Neural cell (in vitro differentiated cells): ENCODE data around the gene APMAP. TPM values are rescaled to one million over a fixed set of nuclear protein-coding genes. Genes with fewer than 3 reads are reported as not detected.

Source experiments
- H2AFZ ChIP-seq: fragments of 200-600, 300-800 bp; sonication (generic), shearing (Covaris generic); 2 replicates; pipeline ENCODE4 v1.6.0; 2014; ENCODE audit warnings: low read depth, mild to moderate bottlenecking, antibody characterized with exemption, low read length, moderate library complexity
- H3F3A ChIP-seq: fragments of 200-600 bp; shearing (Covaris generic); 2 replicates; pipeline ENCODE4 v1.6.1; 2016; ENCODE audit warnings: mild to moderate bottlenecking, moderate library complexity, mixed read lengths, antibody characterized with exemption, low read length; ENCODE audit not compliant: insufficient read depth, poor library complexity, severe bottlenecking
- H3K27ac ChIP-seq: fragments of 200-600, 300-800 bp; sonication (generic), shearing (Covaris generic); 2 replicates; pipeline ENCODE4 v1.5.1; 2014; ENCODE audit warnings: mild to moderate bottlenecking, low read length, moderate library complexity
- H3K27me3 ChIP-seq: fragments of 300-800, 200-600 bp; sonication (generic), shearing (Covaris generic); 2 replicates; pipeline ENCODE4 v1.6.0; 2014; ENCODE audit warnings: mild to moderate bottlenecking, low read depth, low read length, moderate library complexity; ENCODE audit not compliant: insufficient read depth
- H3K36me3 ChIP-seq: fragments of 300-800, 200-600 bp; sonication (generic), shearing (Covaris generic); 2 replicates; pipeline ENCODE4 v1.5.1; 2014; ENCODE audit warnings: mild to moderate bottlenecking, antibody characterized with exemption, low read length, moderate library complexity; ENCODE audit not compliant: insufficient read depth
- H3K4me2 ChIP-seq: fragments of 300-800, 200-600 bp; sonication (generic), shearing (Covaris generic); 2 replicates; pipeline ENCODE4 v1.6.0; 2014; ENCODE audit warnings: mild to moderate bottlenecking, low read length
- H3K4me3 ChIP-seq: fragments of 300-800, 200-600 bp; sonication (generic), shearing (Covaris generic); 2 replicates; pipeline ENCODE4 v1.5.1; 2014; ENCODE audit warnings: mild to moderate bottlenecking, low read length, moderate library complexity
- H3K79me2 ChIP-seq: fragments of 200-600 bp; shearing (Covaris generic); replicated peaks from 2 replicates; pipeline ENCODE4 v1.6.0; 2014; ENCODE audit warnings: mild to moderate bottlenecking, low read length, moderate library complexity; ENCODE audit not compliant: insufficient read depth
- H3K9ac ChIP-seq: fragments of 300-800, 200-600 bp; sonication (generic), shearing (Covaris generic); 2 replicates; pipeline ENCODE4 v1.6.1; 2016; ENCODE audit warnings: mild to moderate bottlenecking, low read length, mixed read lengths
- H3K9me2 ChIP-seq: fragments of 200-600 bp; shearing (Covaris generic); 2 replicates; pipeline ENCODE4 v1.6.1; 2016; ENCODE audit warnings: mild to moderate bottlenecking, low read length, mixed read lengths; ENCODE audit not compliant: insufficient read depth
- H3K9me3 ChIP-seq: fragments of 200-600, 300-800 bp; sonication (generic), shearing (Covaris generic); 2 replicates; pipeline ENCODE4 v1.6.1; 2016; ENCODE audit warnings: mild to moderate bottlenecking, mixed run types, low read length, moderate library complexity, mixed read lengths
- H4K20me1 ChIP-seq: fragments of 200-600 bp; shearing (Covaris generic); 2 replicates; pipeline ENCODE4 v1.6.1; 2016; ENCODE audit warnings: mild to moderate bottlenecking, mixed run types; ENCODE audit not compliant: insufficient read depth
- EP300 ChIP-seq: fragments of 450-650 bp; conservative IDR thresholded peaks from 2 replicates; pipeline ENCODE4 v1.6.1; 2014; ENCODE audit warnings: antibody characterized with exemption, mild to moderate bottlenecking, moderate library complexity; ENCODE audit not compliant: poor library complexity, severe bottlenecking
- EZH2 ChIP-seq: fragments of 200-600, 300-800 bp; shearing (Covaris generic), sonication (generic); IDR thresholded peaks from 2 replicates; pipeline ENCODE4 v1.6.1; 2014; ENCODE audit warnings: antibody characterized with exemption, low read length, borderline replicate concordance, mild to moderate bottlenecking; ENCODE audit not compliant: insufficient read depth, poor library complexity, severe bottlenecking
- MXI1 ChIP-seq: fragments of 450-650 bp; conservative IDR thresholded peaks from 2 replicates; pipeline ENCODE4 v1.6.1; 2014; ENCODE audit warnings: antibody characterized with exemption, mild to moderate bottlenecking; ENCODE audit not compliant: poor library complexity, severe bottlenecking
- POLR2AphosphoS5 ChIP-seq: IDR thresholded peaks from 2 replicates; pipeline ENCODE4 v1.6.1; 2012
- RAD21 ChIP-seq: fragments of 450-650 bp; conservative IDR thresholded peaks from 2 replicates; pipeline ENCODE4 v1.6.1; 2014; ENCODE audit warnings: antibody characterized with exemption, mild to moderate bottlenecking, moderate library complexity
- SMC3 ChIP-seq: fragments of 450-650 bp; conservative IDR thresholded peaks from 2 replicates; pipeline ENCODE4 v1.6.1; 2014; ENCODE audit warnings: antibody characterized with exemption, mild to moderate bottlenecking, moderate library complexity; ENCODE audit not compliant: poor library complexity
- TAF1 ChIP-seq: IDR thresholded peaks from 2 replicates; pipeline ENCODE4 v1.6.1; 2012; ENCODE audit warnings: low read depth
- polyA plus RNA-seq: library from polyadenylated mRNA; depleted of rRNA; stranded (reverse); fragments of >200 nt; gene quantifications from 2 replicates; pipeline ENCODE4 v1.2.3, GENCODE V29; 2014
- TF ChIP-seq, protein P1 (sequence below): IDR thresholded peaks from 2 replicates; pipeline ENCODE4 v1.6.1; 2012; ENCODE audit warnings: borderline replicate concordance
- TF ChIP-seq, protein P2 (sequence below): fragments of 450-650 bp; IDR thresholded peaks from 2 replicates; pipeline ENCODE4 v1.5.1; 2014; ENCODE audit warnings: antibody characterized with exemption, mild to moderate bottlenecking, moderate library complexity; ENCODE audit not compliant: poor library complexity, severe bottlenecking

APMAP gene
- polyA plus RNA-seq, 1 donor from 2014 or later, result 140 TPM

DNA sequence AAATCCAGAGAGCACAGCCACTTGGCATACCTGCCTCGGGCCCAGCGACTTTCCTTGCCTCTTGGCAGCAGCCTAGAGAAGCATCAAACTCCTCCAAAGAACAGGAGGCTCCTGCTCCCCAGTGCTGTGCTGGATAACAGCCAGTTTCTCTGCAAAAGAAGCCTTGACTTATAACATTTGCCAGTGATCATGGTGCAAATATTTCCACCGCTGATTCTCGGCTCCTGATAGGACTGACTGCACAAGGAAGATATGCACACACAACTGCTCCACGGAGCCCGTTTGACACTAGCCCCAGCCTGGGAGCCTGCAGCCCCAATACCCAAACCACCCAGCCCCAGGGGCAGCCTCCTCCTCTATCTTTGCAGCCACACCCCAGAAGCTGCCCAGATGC is 47.9 kb upstream of the APMAP start:
- Histone ChIP-seq H2AFZ (no peak overlapping the region), H3K4me2 (no peak overlapping the region), H3K9ac (no peak overlapping the region), H3K4me3 (no peak overlapping the region), H3K27me3 (no peaks in the 10 kb centered on the region), H3K79me2 (no peaks in the 10 kb centered on the region), H4K20me1 (no peaks in the 10 kb centered on the region), H3K36me3 (no peaks in the 10 kb centered on the region), H3K9me2 (no peaks in the 10 kb centered on the region), H3F3A (no peaks in the 10 kb centered on the region), H3K9me3 (no peaks in the 10 kb centered on the region), H3K27ac (no peak overlapping the region)
- TF ChIP-seq, protein P1, sequence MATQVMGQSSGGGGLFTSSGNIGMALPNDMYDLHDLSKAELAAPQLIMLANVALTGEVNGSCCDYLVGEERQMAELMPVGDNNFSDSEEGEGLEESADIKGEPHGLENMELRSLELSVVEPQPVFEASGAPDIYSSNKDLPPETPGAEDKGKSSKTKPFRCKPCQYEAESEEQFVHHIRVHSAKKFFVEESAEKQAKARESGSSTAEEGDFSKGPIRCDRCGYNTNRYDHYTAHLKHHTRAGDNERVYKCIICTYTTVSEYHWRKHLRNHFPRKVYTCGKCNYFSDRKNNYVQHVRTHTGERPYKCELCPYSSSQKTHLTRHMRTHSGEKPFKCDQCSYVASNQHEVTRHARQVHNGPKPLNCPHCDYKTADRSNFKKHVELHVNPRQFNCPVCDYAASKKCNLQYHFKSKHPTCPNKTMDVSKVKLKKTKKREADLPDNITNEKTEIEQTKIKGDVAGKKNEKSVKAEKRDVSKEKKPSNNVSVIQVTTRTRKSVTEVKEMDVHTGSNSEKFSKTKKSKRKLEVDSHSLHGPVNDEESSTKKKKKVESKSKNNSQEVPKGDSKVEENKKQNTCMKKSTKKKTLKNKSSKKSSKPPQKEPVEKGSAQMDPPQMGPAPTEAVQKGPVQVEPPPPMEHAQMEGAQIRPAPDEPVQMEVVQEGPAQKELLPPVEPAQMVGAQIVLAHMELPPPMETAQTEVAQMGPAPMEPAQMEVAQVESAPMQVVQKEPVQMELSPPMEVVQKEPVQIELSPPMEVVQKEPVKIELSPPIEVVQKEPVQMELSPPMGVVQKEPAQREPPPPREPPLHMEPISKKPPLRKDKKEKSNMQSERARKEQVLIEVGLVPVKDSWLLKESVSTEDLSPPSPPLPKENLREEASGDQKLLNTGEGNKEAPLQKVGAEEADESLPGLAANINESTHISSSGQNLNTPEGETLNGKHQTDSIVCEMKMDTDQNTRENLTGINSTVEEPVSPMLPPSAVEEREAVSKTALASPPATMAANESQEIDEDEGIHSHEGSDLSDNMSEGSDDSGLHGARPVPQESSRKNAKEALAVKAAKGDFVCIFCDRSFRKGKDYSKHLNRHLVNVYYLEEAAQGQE, result no peak
- no peak for TF ChIP-seq MXI1
- TF ChIP-seq, protein P2, sequence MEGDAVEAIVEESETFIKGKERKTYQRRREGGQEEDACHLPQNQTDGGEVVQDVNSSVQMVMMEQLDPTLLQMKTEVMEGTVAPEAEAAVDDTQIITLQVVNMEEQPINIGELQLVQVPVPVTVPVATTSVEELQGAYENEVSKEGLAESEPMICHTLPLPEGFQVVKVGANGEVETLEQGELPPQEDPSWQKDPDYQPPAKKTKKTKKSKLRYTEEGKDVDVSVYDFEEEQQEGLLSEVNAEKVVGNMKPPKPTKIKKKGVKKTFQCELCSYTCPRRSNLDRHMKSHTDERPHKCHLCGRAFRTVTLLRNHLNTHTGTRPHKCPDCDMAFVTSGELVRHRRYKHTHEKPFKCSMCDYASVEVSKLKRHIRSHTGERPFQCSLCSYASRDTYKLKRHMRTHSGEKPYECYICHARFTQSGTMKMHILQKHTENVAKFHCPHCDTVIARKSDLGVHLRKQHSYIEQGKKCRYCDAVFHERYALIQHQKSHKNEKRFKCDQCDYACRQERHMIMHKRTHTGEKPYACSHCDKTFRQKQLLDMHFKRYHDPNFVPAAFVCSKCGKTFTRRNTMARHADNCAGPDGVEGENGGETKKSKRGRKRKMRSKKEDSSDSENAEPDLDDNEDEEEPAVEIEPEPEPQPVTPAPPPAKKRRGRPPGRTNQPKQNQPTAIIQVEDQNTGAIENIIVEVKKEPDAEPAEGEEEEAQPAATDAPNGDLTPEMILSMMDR, result no peak
- no peak for TF ChIP-seq TAF1
- no peak for TF ChIP-seq SMC3
- no peak for TF ChIP-seq EP300
- no peak for TF ChIP-seq POLR2AphosphoS5
- no peak for TF ChIP-seq RAD21
- no peak for TF ChIP-seq EZH2

DNA sequence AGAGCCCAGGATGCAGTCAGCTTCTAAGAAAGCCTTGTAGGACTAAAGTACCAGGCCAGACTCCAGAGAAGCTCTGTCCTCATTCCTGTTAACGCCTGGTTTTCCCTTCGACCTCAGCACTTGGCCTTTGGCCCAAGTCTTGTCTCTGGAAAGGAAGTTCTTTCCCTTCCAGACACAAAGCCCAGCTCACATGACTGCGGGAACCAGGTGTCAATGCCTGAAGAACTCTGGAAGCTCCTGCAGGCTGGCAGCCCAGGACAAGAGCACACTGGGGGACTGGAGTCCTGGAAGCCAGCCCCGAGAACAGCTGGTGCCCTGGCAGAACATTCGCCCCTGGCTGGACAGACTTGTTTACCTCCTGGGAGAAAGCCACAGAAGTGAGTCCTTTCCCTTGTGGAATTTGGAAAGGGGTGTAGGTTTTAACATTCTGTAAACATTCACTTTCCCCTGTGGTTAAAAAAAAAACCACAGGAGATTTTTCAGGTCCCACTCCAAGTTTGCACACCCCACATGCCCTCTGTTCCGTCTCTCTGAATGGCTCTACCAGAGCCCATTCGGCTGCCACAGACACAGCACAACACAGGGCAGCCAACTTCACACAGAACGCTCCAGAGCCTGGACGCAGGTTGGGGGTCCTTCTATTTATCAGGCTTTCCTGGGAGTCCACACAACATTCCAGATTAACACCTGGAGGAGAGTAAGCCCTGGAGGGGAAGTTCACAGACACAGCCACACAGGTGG is 47.3 kb upstream of the APMAP start:
- H3K27ac ChIP-seq, result no peak overlapping the region
- H3K4me3 ChIP-seq, result no peak overlapping the region
- no peaks in the 10 kb centered on the region for H4K20me1 ChIP-seq
- no peaks in the 10 kb centered on the region for H3K27me3 ChIP-seq
- no peak overlapping the region for H2AFZ ChIP-seq
- H3K36me3 ChIP-seq, result no peaks in the 10 kb centered on the region
- no peak overlapping the region for H3K4me2 ChIP-seq
- TF ChIP-seq EZH2, result no peak
- TF ChIP-seq, protein P2, result no peak
- H3K79me2 ChIP-seq, result no peaks in the 10 kb centered on the region
- H3K9me2 ChIP-seq, result no peaks in the 10 kb centered on the region
- no peaks in the 10 kb centered on the region for H3K9me3 ChIP-seq
- H3K9ac ChIP-seq, result no peak overlapping the region
- no peaks in the 10 kb centered on the region for H3F3A ChIP-seq
